PFSK-1 (cell line): ENCODE measurements around the gene BCAS1.

Experiments used
- FOXP2 ChIP-seq: optimal IDR thresholded peaks from 2 replicates; pipeline ENCODE3; 2011; ENCODE audit warnings: borderline replicate concordance, control low read depth, inconsistent platforms; ENCODE audit not compliant: insufficient read depth; ENCODE audit errors: extremely low read length, extremely low read depth
- POLR2AphosphoS5 ChIP-seq: IDR thresholded peaks from 2 replicates; pipeline ENCODE4 v1.6.1; 2012; ENCODE audit warnings: low read depth, mild to moderate bottlenecking, control low read depth, low read length, moderate library complexity
- SIN3A ChIP-seq: IDR thresholded peaks from 2 replicates; pipeline ENCODE4 v1.6.1; 2012; ENCODE audit warnings: mild to moderate bottlenecking, low read length, moderate library complexity, borderline replicate concordance; ENCODE audit not compliant: insufficient read depth
- TAF1 ChIP-seq: IDR thresholded peaks from 2 replicates; pipeline ENCODE4 v1.6.1; 2012; ENCODE audit warnings: low read length, control low read depth, borderline replicate concordance; ENCODE audit not compliant: insufficient read depth
- TF ChIP-seq, protein P1 (sequence below), 2 experiments: IDR thresholded peaks; 2 replicates each; pipeline versions ENCODE4 v1.6.1 to v1.8.0; 2011 to 2012; ENCODE audit warnings: low read depth in 2 of 2, low read length in 2 of 2, control low read depth in 1 of 2, inconsistent platforms in 1 of 2, mild to moderate bottlenecking in 1 of 2, moderate library complexity in 1 of 2; ENCODE audit not compliant: insufficient read depth in 1 of 2

Gene BCAS1

GRCh38 chr20:53944796-53945195, 125.6 kb downstream of the BCAS1 start:
- TF ChIP-seq TAF1: no peak
- TF ChIP-seq FOXP2: no peak
- TF ChIP-seq SIN3A: no peak
- TF ChIP-seq, protein P1, sequence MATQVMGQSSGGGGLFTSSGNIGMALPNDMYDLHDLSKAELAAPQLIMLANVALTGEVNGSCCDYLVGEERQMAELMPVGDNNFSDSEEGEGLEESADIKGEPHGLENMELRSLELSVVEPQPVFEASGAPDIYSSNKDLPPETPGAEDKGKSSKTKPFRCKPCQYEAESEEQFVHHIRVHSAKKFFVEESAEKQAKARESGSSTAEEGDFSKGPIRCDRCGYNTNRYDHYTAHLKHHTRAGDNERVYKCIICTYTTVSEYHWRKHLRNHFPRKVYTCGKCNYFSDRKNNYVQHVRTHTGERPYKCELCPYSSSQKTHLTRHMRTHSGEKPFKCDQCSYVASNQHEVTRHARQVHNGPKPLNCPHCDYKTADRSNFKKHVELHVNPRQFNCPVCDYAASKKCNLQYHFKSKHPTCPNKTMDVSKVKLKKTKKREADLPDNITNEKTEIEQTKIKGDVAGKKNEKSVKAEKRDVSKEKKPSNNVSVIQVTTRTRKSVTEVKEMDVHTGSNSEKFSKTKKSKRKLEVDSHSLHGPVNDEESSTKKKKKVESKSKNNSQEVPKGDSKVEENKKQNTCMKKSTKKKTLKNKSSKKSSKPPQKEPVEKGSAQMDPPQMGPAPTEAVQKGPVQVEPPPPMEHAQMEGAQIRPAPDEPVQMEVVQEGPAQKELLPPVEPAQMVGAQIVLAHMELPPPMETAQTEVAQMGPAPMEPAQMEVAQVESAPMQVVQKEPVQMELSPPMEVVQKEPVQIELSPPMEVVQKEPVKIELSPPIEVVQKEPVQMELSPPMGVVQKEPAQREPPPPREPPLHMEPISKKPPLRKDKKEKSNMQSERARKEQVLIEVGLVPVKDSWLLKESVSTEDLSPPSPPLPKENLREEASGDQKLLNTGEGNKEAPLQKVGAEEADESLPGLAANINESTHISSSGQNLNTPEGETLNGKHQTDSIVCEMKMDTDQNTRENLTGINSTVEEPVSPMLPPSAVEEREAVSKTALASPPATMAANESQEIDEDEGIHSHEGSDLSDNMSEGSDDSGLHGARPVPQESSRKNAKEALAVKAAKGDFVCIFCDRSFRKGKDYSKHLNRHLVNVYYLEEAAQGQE (IDR thresholded peaks at IDR 0.05; ENCODE audit: insufficient read depth in 1 of 2, low read depth in 2 of 2, low read length in 2 of 2): no peak
- TF ChIP-seq POLR2AphosphoS5: no peak

- TF ChIP-seq TAF1: no peak
- TF ChIP-seq SIN3A: no peak
- TF ChIP-seq, protein P1 (IDR thresholded peaks at IDR 0.05; ENCODE audit: insufficient read depth in 1 of 2, low read depth in 2 of 2, low read length in 2 of 2): no peak
- no peak for TF ChIP-seq POLR2AphosphoS5
- no peak for TF ChIP-seq FOXP2
These were observed 126.7 kb downstream of the BCAS1 start for GRCh38 chr20:53943522-53944291.

DNA sequence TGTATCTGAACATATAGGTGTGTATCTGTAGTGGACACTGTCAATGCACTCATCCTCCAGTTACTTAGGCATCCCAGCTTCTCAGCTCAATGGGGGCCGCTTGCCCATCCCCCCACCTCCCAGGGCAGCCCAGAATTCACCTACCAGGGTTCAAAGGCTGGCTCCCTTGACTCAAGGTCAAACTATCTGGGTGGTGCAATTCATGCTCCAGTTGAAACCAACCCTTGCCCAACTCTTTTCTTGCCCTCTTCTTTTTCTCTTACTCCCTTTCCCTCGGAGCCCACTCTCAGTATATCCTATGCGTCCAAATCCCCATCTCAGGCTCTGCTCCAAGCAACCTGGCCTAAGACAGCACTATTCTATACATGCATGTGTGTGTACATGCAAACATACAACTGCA, 127.4 kb downstream of the BCAS1 start:
- TF ChIP-seq TAF1: no peak

- TF ChIP-seq, protein P1 (IDR thresholded peaks at IDR 0.05; ENCODE audit: insufficient read depth in 1 of 2, low read depth in 2 of 2, low read length in 2 of 2): no peak
- TF ChIP-seq SIN3A: no peak
- no peak for TF ChIP-seq FOXP2
- TF ChIP-seq POLR2AphosphoS5: no peak
- TF ChIP-seq TAF1: no peak
These were observed 128.0 kb downstream of the BCAS1 start for GRCh38 chr20:53942472-53942816.

GRCh38 chr20:53941680-53942471, 128.5 kb downstream of the BCAS1 start:
- TF ChIP-seq TAF1 (no peak), SIN3A (no peak), POLR2AphosphoS5 (no peak), FOXP2 (no peak)
- TF ChIP-seq, protein P1 (IDR thresholded peaks at IDR 0.05; ENCODE audit: insufficient read depth in 1 of 2, low read depth in 2 of 2, low read length in 2 of 2): no peak
